ENCODE measurements around the gene MUC22.

- no peak for TF ChIP-seq CTCF (IDR thresholded peaks at IDR 0.05)
- no peak for TF ChIP-seq POLR2AphosphoS5 (IDR thresholded peaks at IDR 0.05)
- TF ChIP-seq POLR2A (IDR thresholded peaks at IDR 0.05): no peak
Measured at GRCh38 chr6:31055441-31055840, 45.2 kb downstream of the MUC22 start.
